SU-DHL-6 (cell line): ENCODE data around the gene KCTD6.

Experiments
- H2AFZ ChIP-seq: fragments of 200-600 bp; sonication (generic); 2 replicates; pipeline ENCODE4 v1.6.1; 2014; ENCODE audit warnings: low read depth, mild to moderate bottlenecking, moderate library complexity, mixed read lengths, antibody characterized with exemption, low read length; ENCODE audit not compliant: severe bottlenecking
- H3F3A ChIP-seq: fragments of 200-600 bp; shearing (Covaris generic); 2 replicates; pipeline ENCODE4 v1.6.0; 2016; ENCODE audit warnings: antibody characterized with exemption, mild to moderate bottlenecking; ENCODE audit not compliant: insufficient read depth
- H3K27ac ChIP-seq: fragments of 200-600 bp; sonication (generic); 2 replicates; pipeline ENCODE4 v1.5.1; 2016; ENCODE audit warnings: low read depth, mild to moderate bottlenecking, low read length, moderate library complexity, mixed read lengths
- H3K27me3 ChIP-seq: fragments of 200-600 bp; sonication (generic), shearing (Covaris generic); 2 replicates; pipeline ENCODE4 v1.6.0; 2014; ENCODE audit warnings: mild to moderate bottlenecking, low read length
- H3K36me3 ChIP-seq: fragments of 200-600 bp; sonication (generic); 2 replicates; pipeline ENCODE4 v1.6.1; 2014; ENCODE audit warnings: mild to moderate bottlenecking, low read length, mixed read lengths
- H3K4me2 ChIP-seq: fragments of 300-600, 200-600 bp; shearing (Covaris generic), sonication (generic); 2 replicates; pipeline ENCODE4 v1.6.0; 2014; ENCODE audit warnings: low read length, low read depth, mild to moderate bottlenecking; ENCODE audit not compliant: poor library complexity, severe bottlenecking
- H3K4me3 ChIP-seq: fragments of 200-600 bp; sonication (generic); 2 replicates; pipeline ENCODE4 v1.5.1; 2014; ENCODE audit warnings: antibody characterized with exemption, low read length, mild to moderate bottlenecking, mixed read lengths; ENCODE audit not compliant: insufficient read depth, poor library complexity, severe bottlenecking
- H3K79me2 ChIP-seq: fragments of 200-600 bp; sonication (generic); 2 replicates; pipeline ENCODE4 v1.6.1; 2014; ENCODE audit warnings: mild to moderate bottlenecking, low read length, moderate library complexity; ENCODE audit not compliant: insufficient read depth
- H3K9ac ChIP-seq: fragments of 200-600 bp; sonication (generic); 2 replicates; pipeline ENCODE4 v1.7.0; 2014; ENCODE audit warnings: mild to moderate bottlenecking, low read length
- H3K9me2 ChIP-seq: fragments of 200-600 bp; sonication (generic); replicated peaks from 2 replicates; pipeline ENCODE4 v1.6.1; 2014; ENCODE audit warnings: low read length; ENCODE audit not compliant: insufficient read depth
- H3K9me3 ChIP-seq: fragments of 200-600 bp; sonication (generic); 2 replicates; pipeline ENCODE4 v1.6.1; 2014; ENCODE audit warnings: low read length, mixed read lengths; ENCODE audit not compliant: insufficient read depth
- H4K20me1 ChIP-seq: fragments of 200-600 bp; sonication (generic); 2 replicates; pipeline ENCODE4 v1.6.1; 2014; ENCODE audit warnings: low read depth, mild to moderate bottlenecking, antibody characterized with exemption, low read length, moderate library complexity, mixed read lengths
- EZH2phosphoT487 ChIP-seq: fragments of 200-600 bp; sonication (generic), shearing (Covaris generic); conservative IDR thresholded peaks from 2 replicates; pipeline ENCODE4 v1.6.1; 2018; ENCODE audit warnings: mild to moderate bottlenecking, antibody characterized with exemption, low read length, moderate library complexity, mixed read lengths
- TF ChIP-seq, protein P1 (sequence below): fragments of 200-600 bp; sonication (generic); IDR thresholded peaks from one replicate; pipeline ENCODE4 v1.5.1; 2017; ENCODE audit warnings: antibody characterized with exemption, mild to moderate bottlenecking, low read length, moderate library complexity; ENCODE audit not compliant: insufficient read depth, poor library complexity, severe bottlenecking

KCTD6 gene

GRCh38 chr3:58536501-58537411, 44.9 kb downstream of the KCTD6 start, which contains the start of gene ACOX2:
ACOX2 (minus strand) TSS chr3:58537190; CDS start chr3:58535106, 2,084 bp downstream.
- no peak within 1 kb of the TSS for H3K4me2 ChIP-seq
- no peak within 1 kb of the TSS for H3K27ac ChIP-seq
- no peak within 1 kb of the TSS for H3K4me3 ChIP-seq

DNA sequence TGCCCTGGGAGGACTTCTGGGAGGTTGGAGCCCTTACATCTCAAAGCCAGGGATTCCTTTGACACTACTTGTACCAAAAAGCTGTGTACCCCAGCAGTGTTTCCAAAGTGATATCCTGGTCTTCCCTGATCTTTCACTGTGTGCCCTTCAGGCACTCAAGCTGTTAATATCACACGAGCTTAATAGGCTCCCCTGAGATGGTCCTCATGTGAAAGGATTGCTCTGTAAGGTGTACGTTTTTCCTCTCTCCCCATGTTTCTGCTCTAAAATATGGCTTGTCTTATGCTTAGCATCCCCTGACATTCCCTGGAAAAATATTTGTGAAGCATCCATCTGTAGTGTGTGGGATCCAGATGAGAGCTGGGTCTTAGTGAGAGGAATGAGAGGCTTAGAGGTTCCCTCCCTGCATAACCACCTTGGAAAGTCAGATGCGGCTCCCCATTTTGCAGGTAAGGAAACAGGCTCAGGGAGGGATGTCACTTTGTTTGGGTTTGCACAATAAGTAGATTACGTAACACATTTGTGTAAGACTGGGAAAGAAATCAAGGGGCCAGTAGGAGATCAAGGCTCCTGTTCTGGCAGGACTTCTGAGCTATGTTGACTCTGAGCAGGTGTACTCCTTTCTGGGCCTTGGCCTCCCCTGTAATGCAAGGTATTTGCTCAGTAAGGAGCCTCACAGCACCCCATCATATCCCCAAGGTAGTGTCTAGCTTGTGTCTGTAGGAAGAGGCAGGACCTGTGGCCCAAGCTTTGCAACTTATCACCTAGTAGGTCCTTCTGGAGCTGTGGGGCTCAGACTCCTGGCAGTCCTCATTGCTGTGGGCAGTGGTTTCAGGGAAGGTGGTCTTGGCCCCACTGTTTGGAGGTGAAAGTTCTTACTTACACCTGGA, 45.8 kb downstream of the KCTD6 start:
- no peaks in the 10 kb centered on the region for H3K9me3 ChIP-seq
- no peak overlapping the region for H2AFZ ChIP-seq
- no peaks in the 10 kb centered on the region for H3K79me2 ChIP-seq
- TF ChIP-seq, protein P1, sequence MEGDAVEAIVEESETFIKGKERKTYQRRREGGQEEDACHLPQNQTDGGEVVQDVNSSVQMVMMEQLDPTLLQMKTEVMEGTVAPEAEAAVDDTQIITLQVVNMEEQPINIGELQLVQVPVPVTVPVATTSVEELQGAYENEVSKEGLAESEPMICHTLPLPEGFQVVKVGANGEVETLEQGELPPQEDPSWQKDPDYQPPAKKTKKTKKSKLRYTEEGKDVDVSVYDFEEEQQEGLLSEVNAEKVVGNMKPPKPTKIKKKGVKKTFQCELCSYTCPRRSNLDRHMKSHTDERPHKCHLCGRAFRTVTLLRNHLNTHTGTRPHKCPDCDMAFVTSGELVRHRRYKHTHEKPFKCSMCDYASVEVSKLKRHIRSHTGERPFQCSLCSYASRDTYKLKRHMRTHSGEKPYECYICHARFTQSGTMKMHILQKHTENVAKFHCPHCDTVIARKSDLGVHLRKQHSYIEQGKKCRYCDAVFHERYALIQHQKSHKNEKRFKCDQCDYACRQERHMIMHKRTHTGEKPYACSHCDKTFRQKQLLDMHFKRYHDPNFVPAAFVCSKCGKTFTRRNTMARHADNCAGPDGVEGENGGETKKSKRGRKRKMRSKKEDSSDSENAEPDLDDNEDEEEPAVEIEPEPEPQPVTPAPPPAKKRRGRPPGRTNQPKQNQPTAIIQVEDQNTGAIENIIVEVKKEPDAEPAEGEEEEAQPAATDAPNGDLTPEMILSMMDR: no peak
- no peak for TF ChIP-seq EZH2phosphoT487
- no peaks in the 10 kb centered on the region for H3K9me2 ChIP-seq
- H3K4me3 ChIP-seq: no peak overlapping the region
- no peaks in the 10 kb centered on the region for H3K27me3 ChIP-seq
- H3F3A ChIP-seq: no peaks in the 10 kb centered on the region
- no peaks in the 10 kb centered on the region for H4K20me1 ChIP-seq
- H3K9ac ChIP-seq: no peak overlapping the region
- no peak overlapping the region for H3K4me2 ChIP-seq
- no peak overlapping the region for H3K27ac ChIP-seq
- H3K36me3 ChIP-seq: no peaks in the 10 kb centered on the region

More at GRCh38 chr3:58536501-58537411, 44.9 kb downstream of the KCTD6 start, which contains the start of gene ACOX2:
- no peak within 1 kb of the TSS for H2AFZ ChIP-seq
- no peaks in the 10 kb centered on the region for H4K20me1 ChIP-seq
- H3K9me2 ChIP-seq: no peaks in the 10 kb centered on the region
- H3K27me3 ChIP-seq: no peaks in the 10 kb centered on the region
- no peak within 1 kb of the TSS for H3K9ac ChIP-seq
- TF ChIP-seq, protein P1: no peak
- no peak for TF ChIP-seq EZH2phosphoT487
- H3K79me2 ChIP-seq: no peaks in the 10 kb centered on the region
- H3K9me3 ChIP-seq: no peaks in the 10 kb centered on the region
- no peaks in the 10 kb centered on the region for H3F3A ChIP-seq
- H3K36me3 ChIP-seq: no peaks in the 10 kb centered on the region

DNA sequence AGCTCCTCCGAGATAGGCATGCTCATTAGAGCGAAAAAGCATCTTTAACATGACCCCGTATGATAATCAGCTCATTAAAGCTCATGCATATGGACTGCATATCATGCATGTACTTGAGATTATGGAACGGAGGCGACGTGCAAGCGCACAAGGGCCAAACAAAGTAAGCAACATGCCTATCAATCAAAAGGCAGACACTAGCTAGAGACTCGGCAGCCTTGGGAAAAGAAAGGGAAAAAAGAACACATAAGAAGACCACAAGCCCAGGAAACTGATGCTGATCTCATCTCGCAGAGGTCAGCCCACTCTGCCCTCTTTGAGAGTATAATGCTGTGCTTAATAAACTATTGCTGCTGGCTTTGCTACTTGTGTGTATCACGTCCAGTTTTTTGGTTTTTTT, 47.7 kb downstream of the KCTD6 start:
- no peaks in the 10 kb centered on the region for H3K79me2 ChIP-seq
- TF ChIP-seq, protein P1: no peak
- no peak for TF ChIP-seq EZH2phosphoT487

More for the DNA sequence above, 47.7 kb downstream of the KCTD6 start:
- no peaks in the 10 kb centered on the region for H3K9me3 ChIP-seq
- H3K4me2 ChIP-seq: no peak overlapping the region
- no peak overlapping the region for H3K4me3 ChIP-seq
- H3F3A ChIP-seq: no peaks in the 10 kb centered on the region
- no peaks in the 10 kb centered on the region for H3K27me3 ChIP-seq
- no peaks in the 10 kb centered on the region for H3K36me3 ChIP-seq
- H3K27ac ChIP-seq: no peak overlapping the region
- no peaks in the 10 kb centered on the region for H4K20me1 ChIP-seq
- no peaks in the 10 kb centered on the region for H3K9me2 ChIP-seq
- H2AFZ ChIP-seq: no peak overlapping the region
- no peak overlapping the region for H3K9ac ChIP-seq
